Mesendoderm (in vitro differentiated cells): ENCODE data around the gene TBL3.

Experiments used
- DNase-seq: peaks from one replicate; pipeline ENCODE4 v3.0.0; 2013
- H2AK5ac ChIP-seq: 2 replicates; pipeline ENCODE4 v1.6.1; 2013; ENCODE audit warnings: low read length, inconsistent platforms
- H2BK120ac ChIP-seq: 2 replicates; pipeline ENCODE4 v1.6.1; 2013; ENCODE audit warnings: low read depth, mild to moderate bottlenecking, low read length, moderate library complexity, mixed read lengths
- H2BK15ac ChIP-seq: replicated peaks from 2 replicates; pipeline ENCODE4 v1.6.1; 2013; ENCODE audit warnings: low read depth, mild to moderate bottlenecking, moderate library complexity
- H2BK5ac ChIP-seq: 2 replicates; pipeline ENCODE4 v1.6.1; 2013; ENCODE audit warnings: low read length, inconsistent platforms
- H3K18ac ChIP-seq: 2 replicates; pipeline ENCODE4 v1.6.1; 2013; ENCODE audit warnings: mild to moderate bottlenecking, low read length, mixed read lengths
- H3K23ac ChIP-seq: one replicate; pipeline ENCODE4 v1.6.1; 2013; ENCODE audit warnings: low read length
- H3K27ac ChIP-seq: 2 replicates; pipeline ENCODE4 v1.5.1; 2013; ENCODE audit warnings: low read depth, mild to moderate bottlenecking, inconsistent platforms, low read length, moderate library complexity
- H3K27me3 ChIP-seq: 2 replicates; pipeline ENCODE4 v1.6.1; 2013; ENCODE audit warnings: low read length, control low read depth, mild to moderate bottlenecking, inconsistent platforms; ENCODE audit not compliant: insufficient read depth, poor library complexity
- H3K36me3 ChIP-seq: 2 replicates; pipeline ENCODE4 v1.6.1; 2013; ENCODE audit warnings: low read length, inconsistent platforms; ENCODE audit not compliant: control insufficient read depth, insufficient read depth
- H3K4ac ChIP-seq: one replicate; pipeline ENCODE4 v1.6.1; 2013; ENCODE audit warnings: low read depth, mild to moderate bottlenecking, low read length, moderate library complexity
- H3K4me1 ChIP-seq: 2 replicates; pipeline ENCODE4 v1.6.1; 2013; ENCODE audit warnings: low read depth, low read length, inconsistent platforms; ENCODE audit not compliant: control insufficient read depth
- H3K4me2 ChIP-seq: 2 replicates; pipeline ENCODE4 v1.6.1; 2013; ENCODE audit warnings: low read length
- H3K4me3 ChIP-seq: 2 replicates; pipeline ENCODE4 v1.5.1; 2013; ENCODE audit warnings: mild to moderate bottlenecking, low read length
- H3K56ac ChIP-seq: one replicate; pipeline ENCODE4 v1.6.1; 2013; ENCODE audit warnings: low read length
- H3K79me1 ChIP-seq: 2 replicates; pipeline ENCODE4 v1.6.1; 2013; ENCODE audit warnings: low read length, inconsistent platforms
- H3K79me2 ChIP-seq: 2 replicates; pipeline ENCODE4 v1.6.1; 2013; ENCODE audit warnings: mild to moderate bottlenecking, low read length; ENCODE audit not compliant: control insufficient read depth, insufficient read depth
- H3K9ac ChIP-seq: 2 replicates; pipeline ENCODE4 v1.6.1; 2013; ENCODE audit warnings: low read length, inconsistent platforms
- H4K5ac ChIP-seq: one replicate; pipeline ENCODE4 v1.6.1; 2013; ENCODE audit warnings: low read length
- H4K8ac ChIP-seq: one replicate; pipeline ENCODE4 v1.6.1; 2013; ENCODE audit warnings: low read depth, mild to moderate bottlenecking, control low read depth, low read length, moderate library complexity
- WGBS: extraction: QIAGEN DNeasy Blood & Tissue Kit; methylation state at CpG from one replicate; pipeline ENCODE4 v1.1.7; 2013; ENCODE audit warnings: low lambda C conversion rate, missing lambda C conversion rate; ENCODE audit not compliant: insufficient coverage; ENCODE audit errors: extremely low coverage; 5-methylcytosine and 5-hydroxymethylcytosine counted together

The TBL3 gene

DNA sequence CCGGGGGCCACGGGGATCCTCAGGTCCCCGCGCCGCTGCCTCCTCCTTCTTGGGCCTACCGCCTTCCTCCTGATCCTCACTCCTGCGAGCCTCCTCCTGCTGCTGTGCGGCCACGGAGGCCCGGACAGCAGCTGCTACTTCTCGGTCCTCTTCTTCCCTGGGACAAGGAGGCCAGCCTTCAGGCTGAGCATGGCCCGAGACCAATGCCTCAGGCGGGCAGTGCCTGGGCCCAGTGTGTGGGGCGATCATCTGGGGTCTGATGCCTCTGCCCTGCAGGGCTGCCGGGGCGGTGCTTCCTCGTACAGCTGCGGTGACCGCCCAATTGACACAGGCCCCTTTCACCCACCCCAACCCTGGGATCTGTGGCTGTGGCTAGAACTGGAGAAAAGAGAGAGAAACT, 29.2 kb downstream of the TBL3 start:
- H3K9ac ChIP-seq = no peak overlapping the region
- H2BK5ac ChIP-seq = no peak overlapping the region
- no peak overlapping the region for H3K4me2 ChIP-seq
- no peaks in the 10 kb centered on the region for H3K27me3 ChIP-seq
- H3K79me2 ChIP-seq = peaks cover 10% of the 10 kb centered on the region
- peaks cover 3% of the 10 kb centered on the region for H3K4me1 ChIP-seq
- no peak overlapping the region for H3K18ac ChIP-seq
- no peak overlapping the region for H2BK15ac ChIP-seq
- no peak overlapping the region for H3K56ac ChIP-seq
- H4K8ac ChIP-seq = no peak overlapping the region
- no peak overlapping the region for H2AK5ac ChIP-seq
- no peak overlapping the region for H2BK120ac ChIP-seq
- DNase-seq = no peak
- no peak overlapping the region for H3K4ac ChIP-seq
- H4K5ac ChIP-seq = no peak overlapping the region
- no CpG with 5 or more reads among the region's 19 CpGs for WGBS
- H3K36me3 ChIP-seq = peaks cover 19% of the 10 kb centered on the region
- no peak overlapping the region for H3K23ac ChIP-seq
- peaks cover 15% of the 10 kb centered on the region for H3K79me1 ChIP-seq
- H3K4me3 ChIP-seq = no peak overlapping the region
- no peak overlapping the region for H3K27ac ChIP-seq

GRCh38 chr16:2001456-2002355, 29.9 kb downstream of the TBL3 start:
- Histone ChIP-seq H3K4ac (no peak overlapping the region), H3K79me1 (peaks cover 19% of the 10 kb centered on the region), H3K27ac (no peak overlapping the region), H3K4me3 (no peak overlapping the region), H3K56ac (no peak overlapping the region), H3K4me1 (peaks cover 3% of the 10 kb centered on the region), H2BK5ac (no peak overlapping the region), H3K36me3 (peaks cover 19% of the 10 kb centered on the region), H3K18ac (no peak overlapping the region), H3K9ac (no peak overlapping the region), H2AK5ac (no peak overlapping the region), H3K4me2 (no peak overlapping the region), H3K79me2 (peaks cover 16% of the 10 kb centered on the region), H2BK120ac (no peak overlapping the region), H4K8ac (no peak overlapping the region), H3K23ac (no peak overlapping the region), H2BK15ac (no peak overlapping the region), H4K5ac (no peak overlapping the region), H3K27me3 (no peaks in the 10 kb centered on the region)
- no peak for DNase-seq
- WGBS = no CpG with 5 or more reads among the region's 53 CpGs

- DNase-seq = no peak
- Histone ChIP-seq H3K23ac (no peak overlapping the region), H3K36me3 (peaks cover 19% of the 10 kb centered on the region), H3K4me1 (peaks cover 3% of the 10 kb centered on the region), H4K8ac (no peak overlapping the region), H2AK5ac (no peak overlapping the region), H3K18ac (no peak overlapping the region), H3K9ac (no peak overlapping the region), H3K4me2 (no peak overlapping the region), H3K27me3 (no peaks in the 10 kb centered on the region), H3K4me3 (no peak overlapping the region), H3K56ac (no peak overlapping the region), H3K27ac (no peak overlapping the region), H2BK120ac (no peak overlapping the region), H2BK15ac (no peak overlapping the region), H2BK5ac (no peak overlapping the region), H3K4ac (no peak overlapping the region), H3K79me1 (peaks cover 23% of the 10 kb centered on the region), H4K5ac (no peak overlapping the region), H3K79me2 (peaks cover 24% of the 10 kb centered on the region)
- no CpG with 5 or more reads among the region's 47 CpGs for WGBS
Measured at GRCh38 chr16:2002406-2003230, 30.8 kb downstream of the TBL3 start.

DNA sequence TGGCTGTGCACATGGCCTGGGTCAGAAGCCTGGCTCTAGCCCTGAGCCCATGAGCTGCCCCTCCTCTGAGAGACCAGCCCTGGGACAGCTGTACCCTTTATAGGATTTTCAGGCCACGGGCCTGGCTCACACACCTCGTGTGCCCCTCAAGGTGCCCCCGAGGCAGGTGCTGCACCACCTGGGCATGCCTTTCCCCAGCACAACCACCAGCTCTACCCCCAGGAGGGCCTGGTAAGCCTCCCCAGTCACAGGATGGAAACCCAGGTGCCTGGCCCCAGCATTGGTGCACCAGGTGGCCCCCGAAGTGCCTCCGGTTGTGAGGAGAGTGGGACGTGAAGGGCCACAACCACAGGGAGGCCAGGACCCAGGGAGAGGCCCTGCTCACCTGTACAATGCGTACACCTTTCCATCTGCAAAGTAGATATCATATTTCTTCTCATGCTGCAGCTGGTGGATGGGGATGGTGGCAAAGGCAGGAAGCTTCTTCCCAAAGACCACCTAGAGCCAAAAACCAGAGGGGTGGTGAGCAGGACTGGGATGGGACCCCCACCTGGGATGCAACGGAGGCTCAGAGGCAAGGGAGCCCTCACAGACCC, 31.5 kb downstream of the TBL3 start:
- no CpG with 5 or more reads among the region's 8 CpGs for WGBS
- Histone ChIP-seq H3K27ac (no peak overlapping the region), H2BK5ac (no peak overlapping the region), H3K9ac (peak overlapping the region; percentile 51), H3K79me2 (peaks cover 31% of the 10 kb centered on the region), H4K5ac (no peak overlapping the region), H3K79me1 (peaks cover 27% of the 10 kb centered on the region), H3K27me3 (no peaks in the 10 kb centered on the region), H3K4me3 (no peak overlapping the region), H3K36me3 (peaks cover 19% of the 10 kb centered on the region), H3K23ac (no peak overlapping the region), H3K4ac (no peak overlapping the region), H2BK15ac (no peak overlapping the region), H3K4me1 (peaks cover 6% of the 10 kb centered on the region), H3K4me2 (no peak overlapping the region), H3K18ac (no peak overlapping the region), H2AK5ac (no peak overlapping the region), H3K56ac (peak overlapping the region; percentile 27), H4K8ac (no peak overlapping the region), H2BK120ac (no peak overlapping the region)
- DNase-seq = no peak

DNA sequence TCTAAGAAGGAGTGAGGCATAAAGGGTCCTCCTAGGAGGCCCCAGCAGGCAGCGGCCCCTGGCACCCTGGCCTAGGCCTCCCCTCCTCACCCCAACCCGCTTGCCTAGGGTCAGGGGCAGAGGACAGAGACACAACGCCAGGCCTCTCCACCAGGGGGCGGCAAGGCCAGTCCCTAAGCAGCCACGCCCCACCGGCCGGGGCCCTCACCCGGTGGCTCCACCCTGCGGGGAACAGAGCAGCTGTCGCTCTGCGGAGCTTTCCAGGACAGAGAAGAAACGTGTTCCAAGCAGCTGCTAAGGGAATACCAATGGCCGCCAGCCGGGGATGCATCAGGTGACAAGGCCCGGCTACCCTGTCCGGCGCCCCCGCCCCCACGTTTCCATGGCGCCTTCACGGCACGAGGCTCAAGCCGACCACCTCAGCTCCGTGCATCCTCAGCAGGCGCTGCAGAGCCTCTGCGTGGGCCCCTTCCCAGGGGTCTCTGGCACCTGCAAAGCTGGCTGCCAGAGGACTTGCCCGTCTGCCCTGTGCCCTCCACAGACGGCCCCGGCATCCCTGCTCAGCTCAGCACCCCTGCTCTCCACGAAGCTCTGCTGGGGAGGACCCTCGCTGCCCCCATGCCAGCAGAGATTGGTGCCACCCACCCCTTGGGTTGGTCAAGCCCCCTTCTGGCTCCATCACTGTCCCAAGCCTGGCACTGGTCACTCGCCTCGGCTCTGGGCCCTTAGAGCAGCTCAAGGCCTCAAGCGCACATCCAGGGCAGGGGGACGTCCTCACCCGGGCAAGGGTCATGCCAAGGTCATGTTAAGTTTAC, 32.2 kb downstream of the TBL3 start:
- Histone ChIP-seq H3K23ac (no peak overlapping the region), H4K5ac (no peak overlapping the region), H3K9ac (peak overlapping the region; percentile 51), H3K4me3 (no peak overlapping the region), H3K4me1 (peaks cover 9% of the 10 kb centered on the region), H3K18ac (no peak overlapping the region), H4K8ac (no peak overlapping the region), H3K36me3 (peaks cover 18% of the 10 kb centered on the region), H3K27me3 (no peaks in the 10 kb centered on the region), H2BK5ac (no peak overlapping the region), H3K79me1 (peaks cover 31% of the 10 kb centered on the region), H2BK120ac (no peak overlapping the region), H3K4me2 (no peak overlapping the region), H3K27ac (no peak overlapping the region), H2AK5ac (no peak overlapping the region), H2BK15ac (no peak overlapping the region), H3K4ac (no peak overlapping the region), H3K79me2 (peaks cover 38% of the 10 kb centered on the region), H3K56ac (peak overlapping the region; percentile 67)
- WGBS = no CpG with 5 or more reads among the region's 36 CpGs
- DNase-seq = peak; percentile 98
